Activated CD4-positive, alpha-beta T cell treated with anti-CD3 and anti-CD28 coated beads, Interleukin-2, amount 50 U/mL, for 1 hour (primary cell): ENCODE measurements around the gene KERA.

Experiments
- DNase-seq: peaks from one replicate; pipeline ENCODE4 v3.0.0-alpha.2; 2020

KERA gene

DNA sequence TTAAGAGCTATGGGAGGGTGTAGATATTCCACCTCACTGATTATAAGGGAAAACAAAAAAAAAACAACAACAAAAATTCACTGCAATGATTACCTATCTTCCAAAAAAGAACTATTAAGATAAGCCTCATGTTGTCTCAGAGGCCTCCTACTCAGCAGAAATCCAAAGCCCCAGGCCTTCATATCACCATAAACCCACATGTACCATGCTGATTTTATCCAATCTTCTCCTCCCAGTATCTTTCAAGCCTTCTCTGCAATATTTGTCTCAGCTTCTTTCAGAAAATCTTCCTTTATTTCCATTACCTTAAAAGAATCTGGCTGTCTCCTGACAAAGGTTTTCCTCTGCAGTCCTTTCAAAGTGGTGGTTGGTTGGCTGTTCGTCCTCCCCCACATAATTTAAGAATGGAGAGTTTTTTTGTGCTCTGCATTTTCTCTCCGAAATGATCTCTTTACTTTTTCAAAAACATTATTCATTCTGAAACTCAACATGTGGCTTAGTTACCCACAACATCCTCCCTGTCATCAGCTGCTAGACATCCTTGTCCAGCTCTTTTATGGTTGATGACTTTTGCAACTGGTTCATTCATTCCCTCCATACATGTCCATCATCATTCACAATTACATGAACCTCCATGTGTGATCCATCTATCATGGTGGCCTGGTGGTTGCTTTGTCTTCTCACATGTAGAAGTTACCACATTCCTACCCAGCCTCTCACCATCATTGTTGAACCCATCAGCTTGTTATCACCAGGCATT lies 50.1 kb downstream of the KERA start:
- no peak for DNase-seq

GRCh38 chr12:91004872-91005271 lies 53.0 kb downstream of the KERA start, which contains the start of gene EPYC:
Gene EPYC, minus strand, starts transcription at chr12:91004972. Its CDS starts 2,407 bp downstream, at chr12:91002565.
- no peak for DNase-seq

DNA sequence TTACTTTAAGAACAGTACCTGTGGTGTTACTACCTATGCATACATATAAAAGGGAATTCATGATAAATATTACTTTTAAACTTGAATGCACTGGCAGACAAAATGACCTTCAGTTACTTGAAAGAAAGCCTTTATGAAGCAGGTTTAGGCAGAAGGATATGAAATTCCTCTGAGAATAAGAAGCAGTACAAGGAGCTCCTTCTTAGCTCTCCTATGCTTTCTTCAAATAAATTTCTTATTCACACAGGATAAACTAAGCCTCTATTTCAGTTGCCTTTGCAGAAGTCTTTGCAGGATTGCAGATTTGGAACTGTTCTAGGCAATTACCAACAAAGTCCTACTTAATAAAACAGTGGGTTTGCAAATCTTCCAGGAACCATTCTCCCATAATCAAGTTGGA lies 54.1 kb downstream of the KERA start:
- no peak for DNase-seq

GRCh38 chr12:91001306-91001705 lies 56.5 kb downstream of the KERA start:
- DNase-seq = no peak
